ENCODE measurements around the gene KMT2E. TPM values are rescaled to one million over a fixed set of nuclear protein-coding genes. Genes with fewer than 3 reads are reported as not detected.
A peak's percentile ranks its signal among the peaks of the same experiment; 100 is the strongest.

The KMT2E gene
- polyA plus RNA-seq, 2 of the 4 experiments (the other 2 are of a cell fraction), result 9.4 to 23.4 TPM

DNA sequence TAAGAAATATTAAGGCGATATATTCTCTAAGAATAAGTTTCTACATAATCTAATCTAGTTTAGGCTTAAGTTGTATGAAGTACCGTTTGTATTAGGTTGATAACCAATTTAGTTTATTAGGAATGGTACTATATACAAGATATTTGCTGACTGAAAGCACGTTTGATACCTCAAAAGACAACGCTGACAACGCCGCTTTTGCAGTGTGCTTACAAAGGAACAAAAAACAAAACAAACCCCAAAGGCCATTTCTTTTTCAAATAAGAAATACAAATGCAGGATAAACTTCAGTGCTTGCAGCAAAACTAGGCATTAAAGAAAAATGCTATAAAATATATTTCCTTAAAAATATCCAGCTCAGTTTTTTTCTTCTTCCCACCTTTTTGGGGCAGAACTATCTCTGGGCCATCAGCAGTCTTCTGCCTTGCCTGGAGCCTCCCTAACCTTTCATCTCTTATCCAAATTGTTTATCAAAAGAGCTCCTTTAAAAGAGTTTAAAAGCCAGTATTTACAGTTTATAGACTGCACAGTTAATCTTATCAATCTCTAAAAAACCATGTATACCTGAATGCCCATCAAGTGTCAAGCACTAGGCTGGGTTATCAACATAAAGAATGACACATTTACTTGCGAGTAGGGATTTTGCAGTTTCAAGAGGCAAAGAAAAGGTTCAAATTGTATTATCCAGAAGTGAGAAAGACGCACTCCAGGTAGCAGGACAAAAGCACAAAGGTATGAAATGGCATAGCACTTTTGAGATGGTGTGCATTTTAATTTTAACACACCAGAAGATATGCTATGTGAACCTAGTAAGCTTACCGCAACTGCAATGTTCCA, 4.1 kb upstream of the KMT2E start:
- DNase-seq (ENCODE audit: low read depth in 1 of 2, low spot score in 1 of 2), result no peak
- H3K27ac ChIP-seq, result peak overlapping the region; percentile 99 to 100; a peak in 3 of 6 replicates
- no peak for ATAC-seq
- ChIA-PET CTCF (interaction anchor here (0.5 to 1.9 kb wide), 6 partner anchors 8 to 40 kb away, joined by 3 to 7 read pairs (median 4); no protein-coding TSS in a partner anchor), POLR2A (interaction anchor here (0.6 to 10.5 kb wide), 2 partner anchors 10 to 27 kb away, joined by 3 to 132 read pairs; no protein-coding TSS in a partner anchor)
- WGBS (ENCODE audit: missing lambda C conversion rate), result 69% methylated on average over 9 of the region's 9 CpGs
- H3K4me3 ChIP-seq, result peak overlapping the region; percentile 90; the same call in 2 of the 3 replicates
- peaks cover 45% of the 10 kb centered on the region for H3K4me1 ChIP-seq
- H3K9me3 ChIP-seq, result no peaks in the 10 kb centered on the region
- TF ChIP-seq FOXS1 (CRISPR knock-in tag; IDR thresholded peaks at IDR 0.05) (no peak), SREBF2 (IDR thresholded peaks at IDR 0.05) (no peak), CBX8 (IDR thresholded peaks at IDR 0.05) (no peak), RARB (CRISPR knock-in tag; IDR thresholded peaks at IDR 0.05) (no peak), RFX5 (IDR thresholded peaks at IDR 0.05) (no peak), FOSB (CRISPR knock-in tag; IDR thresholded peaks at IDR 0.05) (no peak), HOXA7 (CRISPR knock-in tag; IDR thresholded peaks at IDR 0.05) (no peak), SMC3 (IDR thresholded peaks at IDR 0.05) (no peak), NR3C1 (IDR thresholded peaks at IDR 0.05) (no peak), ZSCAN20 (CRISPR knock-in tag; IDR thresholded peaks at IDR 0.05) (no peak), MAZ (IDR thresholded peaks at IDR 0.05; ENCODE audit: borderline replicate concordance, low read depth, low read length) (no peak), MYC (IDR thresholded peaks at IDR 0.05; ENCODE audit: borderline replicate concordance, low read length) (no peak), EHMT2 (IDR thresholded peaks at IDR 0.05; ENCODE audit: low read depth) (no peak), MAFK (IDR thresholded peaks at IDR 0.05; ENCODE audit: partially characterized antibody) (no peak), BHLHE40 (IDR thresholded peaks at IDR 0.05; ENCODE audit: low read depth, low read length) (no peak), JUN (IDR thresholded peaks at IDR 0.05) (no peak)
- TF ChIP-seq, protein P1, sequence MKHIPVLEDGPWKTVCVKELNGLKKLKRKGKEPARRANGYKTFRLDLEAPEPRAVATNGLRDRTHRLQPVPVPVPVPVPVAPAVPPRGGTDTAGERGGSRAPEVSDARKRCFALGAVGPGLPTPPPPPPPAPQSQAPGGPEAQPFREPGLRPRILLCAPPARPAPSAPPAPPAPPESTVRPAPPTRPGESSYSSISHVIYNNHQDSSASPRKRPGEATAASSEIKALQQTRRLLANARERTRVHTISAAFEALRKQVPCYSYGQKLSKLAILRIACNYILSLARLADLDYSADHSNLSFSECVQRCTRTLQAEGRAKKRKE (CRISPR knock-in tag; IDR thresholded peaks at IDR 0.05; ENCODE audit: low read depth), result no peak
- TF ChIP-seq, protein P2, sequence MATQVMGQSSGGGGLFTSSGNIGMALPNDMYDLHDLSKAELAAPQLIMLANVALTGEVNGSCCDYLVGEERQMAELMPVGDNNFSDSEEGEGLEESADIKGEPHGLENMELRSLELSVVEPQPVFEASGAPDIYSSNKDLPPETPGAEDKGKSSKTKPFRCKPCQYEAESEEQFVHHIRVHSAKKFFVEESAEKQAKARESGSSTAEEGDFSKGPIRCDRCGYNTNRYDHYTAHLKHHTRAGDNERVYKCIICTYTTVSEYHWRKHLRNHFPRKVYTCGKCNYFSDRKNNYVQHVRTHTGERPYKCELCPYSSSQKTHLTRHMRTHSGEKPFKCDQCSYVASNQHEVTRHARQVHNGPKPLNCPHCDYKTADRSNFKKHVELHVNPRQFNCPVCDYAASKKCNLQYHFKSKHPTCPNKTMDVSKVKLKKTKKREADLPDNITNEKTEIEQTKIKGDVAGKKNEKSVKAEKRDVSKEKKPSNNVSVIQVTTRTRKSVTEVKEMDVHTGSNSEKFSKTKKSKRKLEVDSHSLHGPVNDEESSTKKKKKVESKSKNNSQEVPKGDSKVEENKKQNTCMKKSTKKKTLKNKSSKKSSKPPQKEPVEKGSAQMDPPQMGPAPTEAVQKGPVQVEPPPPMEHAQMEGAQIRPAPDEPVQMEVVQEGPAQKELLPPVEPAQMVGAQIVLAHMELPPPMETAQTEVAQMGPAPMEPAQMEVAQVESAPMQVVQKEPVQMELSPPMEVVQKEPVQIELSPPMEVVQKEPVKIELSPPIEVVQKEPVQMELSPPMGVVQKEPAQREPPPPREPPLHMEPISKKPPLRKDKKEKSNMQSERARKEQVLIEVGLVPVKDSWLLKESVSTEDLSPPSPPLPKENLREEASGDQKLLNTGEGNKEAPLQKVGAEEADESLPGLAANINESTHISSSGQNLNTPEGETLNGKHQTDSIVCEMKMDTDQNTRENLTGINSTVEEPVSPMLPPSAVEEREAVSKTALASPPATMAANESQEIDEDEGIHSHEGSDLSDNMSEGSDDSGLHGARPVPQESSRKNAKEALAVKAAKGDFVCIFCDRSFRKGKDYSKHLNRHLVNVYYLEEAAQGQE (IDR thresholded peaks at IDR 0.05), result no peak
- no peak for FAIRE-seq
- peak overlapping the region; percentile 98 for H3K4me2 ChIP-seq

DNA sequence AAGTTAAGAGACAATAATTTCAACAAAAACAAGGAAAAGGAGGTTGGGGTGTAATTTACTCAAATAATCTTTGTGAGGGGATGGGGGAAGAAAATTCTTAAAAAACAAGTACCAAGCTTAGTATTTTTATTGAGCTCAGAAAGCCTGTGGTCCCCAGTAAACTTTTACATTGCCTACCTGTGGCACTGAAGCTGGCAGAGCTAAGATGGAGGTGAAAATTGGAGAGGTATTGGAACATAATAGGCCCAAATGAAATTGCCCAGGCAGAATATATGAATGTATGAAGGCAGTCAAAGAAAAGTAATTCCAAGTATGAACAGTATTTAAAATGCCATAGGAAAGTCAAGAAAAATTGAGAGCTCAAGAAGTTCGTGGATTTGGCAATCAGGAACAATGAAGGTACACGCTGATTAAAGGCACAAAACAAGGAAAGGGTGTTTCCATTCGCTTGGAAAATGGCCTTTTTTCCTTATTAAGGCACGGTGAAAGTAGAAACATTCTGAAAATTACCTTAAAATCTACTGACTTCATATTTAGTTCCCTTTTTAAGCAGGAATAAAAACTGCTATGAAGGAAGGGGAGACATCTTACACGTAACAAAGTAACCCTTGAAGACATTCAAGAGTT, 3.4 kb upstream of the KMT2E start:
- POLR2A ChIA-PET, result interaction anchor here (10.5 kb wide), 1 partner anchor 28 kb away, joined by 132 read pairs; no protein-coding TSS in a partner anchor
- Histone ChIP-seq H3K4me3 (peak overlapping the region; percentile 90), H3K4me2 (peak overlapping the region; percentile 98), H3K4me1 (peaks cover 44% of the 10 kb centered on the region), H3K9me3 (no peaks in the 10 kb centered on the region), H3K27ac (peak overlapping the region; percentile 99 to 100)
- ATAC-seq, result no peak
- CTCF ChIA-PET, result interaction anchor here (0.6 to 1.9 kb wide), 4 partner anchors 9 to 41 kb away, joined by 3 to 7 read pairs (median 4); no protein-coding TSS in a partner anchor
- FAIRE-seq, result no peak
- TF ChIP-seq JUN (IDR thresholded peaks at IDR 0.05), result no peak
- no peak for DNase-seq (ENCODE audit: low read depth in 1 of 2, low spot score in 1 of 2)
- 20% methylated on average over 5 of the region's 5 CpGs for WGBS (ENCODE audit: missing lambda C conversion rate)
